Memory B cell (primary cell): Measurements from ENCODE around the gene SLC39A11.

ENCODE experiments used
- ATAC-seq: fragments of 150-1000 bp; cut with Tn5 transposase; 2 replicates; pipeline ENCODE4 v1.10.0; 2021; ENCODE audit warnings: low read depth, mild to moderate bottlenecking, moderate library complexity
- DNase-seq, 2 donors: peaks; one replicate each; pipeline ENCODE4 v3.0.0; 2022; ENCODE audit warnings: low spot score in 2 of 2
- H3K27ac Mint-ChIP-seq: one replicate; pipeline ENCODE4 v1.8.0; 2022; ENCODE audit warnings: mild to moderate bottlenecking, moderate library complexity, mixed read lengths
- H3K27me3 Mint-ChIP-seq: one replicate; pipeline ENCODE4 v1.8.0; 2022; ENCODE audit warnings: mixed read lengths
- H3K36me3 Mint-ChIP-seq: one replicate; pipeline ENCODE4 v1.8.0; 2022; ENCODE audit warnings: mild to moderate bottlenecking, mixed read lengths
- H3K4me1 Mint-ChIP-seq: one replicate; pipeline ENCODE4 v1.8.0; 2022; ENCODE audit warnings: mixed read lengths
- H3K4me3 Mint-ChIP-seq: one replicate; pipeline ENCODE4 v1.8.0; 2022; ENCODE audit warnings: mild to moderate bottlenecking, moderate library complexity, mixed read lengths
- H3K9me3 Mint-ChIP-seq: one replicate; pipeline ENCODE4 v1.8.0; 2022; ENCODE audit warnings: mixed read lengths

SLC39A11 gene

GRCh38 chr17:72706396-72706981 is 386.0 kb downstream of the SLC39A11 start:
- H3K9me3 Mint-ChIP-seq, result peaks cover 9% of the 10 kb centered on the region
- no peak overlapping the region for H3K4me3 Mint-ChIP-seq
- no peak for DNase-seq
- H3K4me1 Mint-ChIP-seq, result peaks cover 2% of the 10 kb centered on the region
- peaks cover 38% of the 10 kb centered on the region for H3K36me3 Mint-ChIP-seq
- H3K27me3 Mint-ChIP-seq, result no peaks in the 10 kb centered on the region
- no peak for ATAC-seq
- H3K27ac Mint-ChIP-seq, result no peak overlapping the region

GRCh38 chr17:72705905-72706395 is 386.5 kb downstream of the SLC39A11 start:
- Mint-ChIP-seq H3K36me3 (peaks cover 35% of the 10 kb centered on the region), H3K4me1 (peaks cover 2% of the 10 kb centered on the region), H3K9me3 (peaks cover 6% of the 10 kb centered on the region), H3K4me3 (no peak overlapping the region), H3K27me3 (no peaks in the 10 kb centered on the region), H3K27ac (no peak overlapping the region)
- no peak for ATAC-seq
- no peak for DNase-seq

- H3K27me3 Mint-ChIP-seq, result no peaks in the 10 kb centered on the region
- H3K36me3 Mint-ChIP-seq, result peaks cover 28% of the 10 kb centered on the region
- peaks cover 2% of the 10 kb centered on the region for H3K4me1 Mint-ChIP-seq
- H3K9me3 Mint-ChIP-seq, result peaks cover 4% of the 10 kb centered on the region
- ATAC-seq (no peak), DNase-seq (no peak)
- no peak overlapping the region for H3K27ac Mint-ChIP-seq
- H3K4me3 Mint-ChIP-seq, result no peak overlapping the region
These were observed 389.5 kb downstream of the SLC39A11 start for GRCh38 chr17:72702998-72703397.

- H3K27ac Mint-ChIP-seq, result no peak overlapping the region
- DNase-seq (no peak), ATAC-seq (no peak)
- no peaks in the 10 kb centered on the region for H3K27me3 Mint-ChIP-seq
- peaks cover 25% of the 10 kb centered on the region for H3K36me3 Mint-ChIP-seq
- H3K4me1 Mint-ChIP-seq, result peaks cover 2% of the 10 kb centered on the region
- no peak overlapping the region for H3K4me3 Mint-ChIP-seq
- H3K9me3 Mint-ChIP-seq, result peaks cover 4% of the 10 kb centered on the region
These were observed 390.3 kb downstream of the SLC39A11 start for GRCh38 chr17:72702136-72702735.

- no peak for DNase-seq
- H3K9me3 Mint-ChIP-seq, result peaks cover 4% of the 10 kb centered on the region
- no peak overlapping the region for H3K4me3 Mint-ChIP-seq
- no peak for ATAC-seq
- no peak overlapping the region for H3K27ac Mint-ChIP-seq
- peaks cover 25% of the 10 kb centered on the region for H3K36me3 Mint-ChIP-seq
- peaks cover 2% of the 10 kb centered on the region for H3K4me1 Mint-ChIP-seq
- no peaks in the 10 kb centered on the region for H3K27me3 Mint-ChIP-seq
These were observed 392.3 kb downstream of the SLC39A11 start for GRCh38 chr17:72700226-72700625.

GRCh38 chr17:72699545-72699944 is 392.9 kb downstream of the SLC39A11 start:
- Mint-ChIP-seq H3K36me3 (peaks cover 25% of the 10 kb centered on the region), H3K27me3 (no peaks in the 10 kb centered on the region), H3K4me1 (peaks cover 2% of the 10 kb centered on the region), H3K27ac (no peak overlapping the region), H3K9me3 (peaks cover 4% of the 10 kb centered on the region), H3K4me3 (no peak overlapping the region)
- no peak for ATAC-seq
- no peak for DNase-seq

- Mint-ChIP-seq H3K27ac (no peak overlapping the region), H3K27me3 (no peaks in the 10 kb centered on the region), H3K36me3 (peaks cover 23% of the 10 kb centered on the region), H3K9me3 (peaks cover 4% of the 10 kb centered on the region), H3K4me1 (peaks cover 2% of the 10 kb centered on the region), H3K4me3 (no peak overlapping the region)
- ATAC-seq, result no peak
- DNase-seq, result no peak
These were observed 394.8 kb downstream of the SLC39A11 start for GRCh38 chr17:72697602-72698146.

GRCh38 chr17:72696721-72697120 is 395.8 kb downstream of the SLC39A11 start:
- Mint-ChIP-seq H3K4me1 (no peaks in the 10 kb centered on the region), H3K36me3 (peaks cover 20% of the 10 kb centered on the region), H3K9me3 (peaks cover 4% of the 10 kb centered on the region), H3K4me3 (no peak overlapping the region), H3K27ac (no peak overlapping the region), H3K27me3 (no peaks in the 10 kb centered on the region)
- ATAC-seq (no peak), DNase-seq (no peak)

- no peak overlapping the region for H3K4me3 Mint-ChIP-seq
- H3K9me3 Mint-ChIP-seq, result peaks cover 4% of the 10 kb centered on the region
- peaks cover 19% of the 10 kb centered on the region for H3K36me3 Mint-ChIP-seq
- DNase-seq (no peak), ATAC-seq (no peak)
- no peaks in the 10 kb centered on the region for H3K27me3 Mint-ChIP-seq
- no peaks in the 10 kb centered on the region for H3K4me1 Mint-ChIP-seq
- no peak overlapping the region for H3K27ac Mint-ChIP-seq
These were observed 396.3 kb downstream of the SLC39A11 start for GRCh38 chr17:72696156-72696555.

- no peaks in the 10 kb centered on the region for H3K27me3 Mint-ChIP-seq
- DNase-seq (no peak), ATAC-seq (no peak)
- H3K27ac Mint-ChIP-seq, result no peak overlapping the region
- H3K4me3 Mint-ChIP-seq, result no peak overlapping the region
- H3K9me3 Mint-ChIP-seq, result no peaks in the 10 kb centered on the region
- H3K36me3 Mint-ChIP-seq, result peaks cover 14% of the 10 kb centered on the region
- no peaks in the 10 kb centered on the region for H3K4me1 Mint-ChIP-seq
These were observed 398.5 kb downstream of the SLC39A11 start for GRCh38 chr17:72693956-72694355.

GRCh38 chr17:72693151-72693878 is 399.2 kb downstream of the SLC39A11 start:
- DNase-seq (no peak), ATAC-seq (no peak)
- Mint-ChIP-seq H3K4me1 (no peaks in the 10 kb centered on the region), H3K36me3 (peaks cover 14% of the 10 kb centered on the region), H3K9me3 (no peaks in the 10 kb centered on the region), H3K4me3 (no peak overlapping the region), H3K27ac (no peak overlapping the region), H3K27me3 (no peaks in the 10 kb centered on the region)

GRCh38 chr17:72692676-72693075 is 399.8 kb downstream of the SLC39A11 start:
- no peak overlapping the region for H3K4me3 Mint-ChIP-seq
- H3K4me1 Mint-ChIP-seq, result no peaks in the 10 kb centered on the region
- no peaks in the 10 kb centered on the region for H3K27me3 Mint-ChIP-seq
- DNase-seq (no peak), ATAC-seq (no peak)
- H3K27ac Mint-ChIP-seq, result no peak overlapping the region
- peaks cover 14% of the 10 kb centered on the region for H3K36me3 Mint-ChIP-seq
- no peaks in the 10 kb centered on the region for H3K9me3 Mint-ChIP-seq

GRCh38 chr17:72691586-72691985 is 400.9 kb downstream of the SLC39A11 start:
- H3K4me1 Mint-ChIP-seq, result no peaks in the 10 kb centered on the region

GRCh38 chr17:72691017-72691416 is 401.5 kb downstream of the SLC39A11 start:
- H3K9me3 Mint-ChIP-seq, result no peaks in the 10 kb centered on the region
- H3K4me3 Mint-ChIP-seq, result no peak overlapping the region
- DNase-seq (no peak), ATAC-seq (no peak)
- H3K4me1 Mint-ChIP-seq, result no peaks in the 10 kb centered on the region
- H3K27ac Mint-ChIP-seq, result no peak overlapping the region
- peaks cover 13% of the 10 kb centered on the region for H3K36me3 Mint-ChIP-seq
- H3K27me3 Mint-ChIP-seq, result no peaks in the 10 kb centered on the region

More at GRCh38 chr17:72691586-72691985, 400.9 kb downstream of the SLC39A11 start:
- Mint-ChIP-seq H3K36me3 (peaks cover 14% of the 10 kb centered on the region), H3K4me3 (no peak overlapping the region), H3K9me3 (no peaks in the 10 kb centered on the region), H3K27me3 (no peaks in the 10 kb centered on the region), H3K27ac (no peak overlapping the region)
- no peak for DNase-seq
- ATAC-seq, result no peak
